HepG2 (cell line): ENCODE results near the gene TMEM135. TPM values are rescaled to one million over a fixed set of nuclear protein-coding genes. Genes with fewer than 3 reads are reported as not detected.

Experiments used
- ATAC-seq: fragments of 200-7000 bp; cut with Tn5 transposase; 3 replicates; pipeline ENCODE4 v1.9.1; 2020; ENCODE audit warnings: mild to moderate bottlenecking, moderate library complexity
- BruUV-seq: library from RNA; stranded (reverse); fragments of 400-500 nt; replicated peaks from 2 replicates; lab custom pipeline; 2021; lab: Mats Ljungman, UMichigan
- CTCF ChIA-PET: fragments of 300-600 bp; formaldehyde crosslinking; extraction: SDS; loops from one replicate; lab custom pipeline; 2021; ENCODE audit warnings: low total read pairs, inconsistent platforms, low intra/inter-chr PET ratio; lab: Yijun Ruan, JAX
- POLR2A ChIA-PET: fragments of 350-600 bp; sonication (Branson Sonifier 250); formaldehyde crosslinking; loops from one replicate; lab custom pipeline; 2020; ENCODE audit warnings: antibody characterized with exemption, inconsistent platforms; lab: Yijun Ruan, JAX
- DNase-seq: peaks from one replicate; pipeline ENCODE4 v3.0.0-alpha.2; 2015; ENCODE audit warnings: low spot score
- FAIRE-seq: peaks from 3 replicates; lab custom pipeline; 2011; peaks lifted over from hg19 to GRCh38; lab: Jason Lieb, UNC
- H2AFZ ChIP-seq: one replicate; pipeline ENCODE4 v1.6.1; 2011; ENCODE audit warnings: low read length, inconsistent platforms
- H3K27ac ChIP-seq: fragments of 300-600 bp; 3 replicates; pipeline ENCODE4 v1.8.0; 2011; ENCODE audit warnings: mixed run types, mild to moderate bottlenecking, mixed read lengths, low read length, inconsistent platforms; ENCODE audit not compliant: insufficient read depth; ENCODE audit errors: extremely low read length
- H3K27me3 ChIP-seq, 2 experiments: fragments of 200-600 bp in 1 of 2; 2 replicates in 1 of 2; 3 replicates in 1 of 2; pipeline versions ENCODE4 v1.6.0 to v1.8.0; 2011; ENCODE audit warnings: low read length in 2 of 2, mild to moderate bottlenecking in 2 of 2, moderate library complexity in 2 of 2, inconsistent platforms in 1 of 2; ENCODE audit not compliant: insufficient read depth in 2 of 2, control insufficient read depth in 1 of 2
- H3K36me3 ChIP-seq, 2 experiments: fragments of 200-600 bp in 1 of 2; replicated peaks in 1 of 2; 2 replicates in 1 of 2; 3 replicates in 1 of 2; pipeline versions ENCODE4 v1.5.1 to v1.8.0; 2011; ENCODE audit warnings: low read length in 2 of 2, inconsistent platforms in 1 of 2; ENCODE audit not compliant: insufficient read depth in 2 of 2, control insufficient read depth in 1 of 2
- H3K4me1 ChIP-seq: 2 replicates; pipeline ENCODE4 v1.5.1; 2012; ENCODE audit warnings: low read length, inconsistent platforms; ENCODE audit not compliant: insufficient read depth
- H3K4me2 ChIP-seq: 2 replicates; pipeline ENCODE4 v1.6.0; 2011; ENCODE audit warnings: low read depth, low read length, inconsistent platforms
- H3K4me3 ChIP-seq, 3 experiments: fragments of 200-600 bp in 1 of 3; sonication (generic), shearing (Covaris generic) in 1 of 3; replicated peaks in 1 of 3; 2 replicates each; pipeline ENCODE4 v1.5.1; 2011 to 2016; ENCODE audit warnings: low read length in 3 of 3, inconsistent platforms in 2 of 3, low read depth in 2 of 3, mild to moderate bottlenecking in 2 of 3, control low read depth in 1 of 3, mixed read lengths in 1 of 3; ENCODE audit not compliant: insufficient read depth in 1 of 3
- H3K79me2 ChIP-seq: one replicate; pipeline ENCODE4 v1.6.1; 2011; ENCODE audit warnings: low read length, inconsistent platforms; ENCODE audit not compliant: insufficient read depth
- H3K9ac ChIP-seq: 2 replicates; pipeline ENCODE4 v1.6.0; 2011; ENCODE audit warnings: mild to moderate bottlenecking, low read depth, low read length, inconsistent platforms; ENCODE audit not compliant: insufficient read depth
- H3K9me3 ChIP-seq: 2 replicates; pipeline ENCODE4 v1.5.1; 2012; ENCODE audit warnings: mild to moderate bottlenecking, low read length
- H4K20me1 ChIP-seq: 2 replicates; pipeline ENCODE4 v1.6.0; 2011; ENCODE audit warnings: inconsistent platforms, mild to moderate bottlenecking, low read length, moderate library complexity; ENCODE audit not compliant: insufficient read depth
- CCAR2 ChIP-seq: fragments of 200-400 bp; formaldehyde crosslinking; optimal IDR thresholded peaks from 2 replicates; pipeline ENCODE3; 2018; ENCODE audit warnings: low read depth, mild to moderate bottlenecking, low read length, moderate library complexity
- FOXA3 ChIP-seq: IDR thresholded peaks from 2 replicates; pipeline ENCODE4 v1.6.1; 2016; ENCODE audit warnings: missing genetic modification reagents, missing compliant biosample characterization
- HMG20B ChIP-seq: conservative IDR thresholded peaks from 2 replicates; pipeline ENCODE4 v1.6.1; 2016; ENCODE audit warnings: missing genetic modification reagents, missing compliant biosample characterization
- MLLT10 ChIP-seq: sonication (generic); formaldehyde crosslinking; IDR thresholded peaks from 2 replicates; pipeline ENCODE4 v1.4.0; 2020; ENCODE audit warnings: missing genetic modification reagents
- NFE2L1 ChIP-seq: sonication (generic); formaldehyde crosslinking; IDR thresholded peaks from 2 replicates; pipeline ENCODE4 v1.4.0; 2020; ENCODE audit warnings: missing genetic modification reagents, mild to moderate bottlenecking, borderline replicate concordance
- SCMH1 ChIP-seq: sonication (generic); formaldehyde crosslinking; IDR thresholded peaks from 2 replicates; pipeline ENCODE4 v1.9.0; 2021; ENCODE audit warnings: missing genetic modification reagents, mild to moderate bottlenecking, borderline replicate concordance
- STAT5B ChIP-seq: sonication (generic); formaldehyde crosslinking; IDR thresholded peaks from 2 replicates; pipeline ENCODE4 v1.4.0; 2020; ENCODE audit warnings: missing genetic modification reagents
- ZBTB3 ChIP-seq: sonication (generic); formaldehyde crosslinking; IDR thresholded peaks from 2 replicates; pipeline ENCODE4 v1.4.0; 2020; ENCODE audit warnings: low read depth, mild to moderate bottlenecking, moderate library complexity, missing genetic modification reagents, borderline replicate concordance
- ZMYM3 ChIP-seq: sonication (generic); formaldehyde crosslinking; IDR thresholded peaks from 2 replicates; pipeline ENCODE4 v1.5.1; 2020; ENCODE audit warnings: mild to moderate bottlenecking, missing genetic modification reagents
- ZNF598 ChIP-seq: sonication (generic); formaldehyde crosslinking; IDR thresholded peaks from 2 replicates; pipeline ENCODE4 v1.5.1; 2020; ENCODE audit warnings: mild to moderate bottlenecking, missing genetic modification reagents, borderline replicate concordance
- ZNF619 ChIP-seq: sonication (generic); formaldehyde crosslinking; IDR thresholded peaks from 2 replicates; pipeline ENCODE4 v1.4.0; 2020; ENCODE audit warnings: mild to moderate bottlenecking, missing genetic modification reagents
- ZNF629 ChIP-seq: sonication (generic); formaldehyde crosslinking; conservative IDR thresholded peaks from 2 replicates; pipeline ENCODE4 v1.5.0; 2020; ENCODE audit warnings: missing genetic modification reagents
- ZNF720 ChIP-seq: sonication (generic); formaldehyde crosslinking; IDR thresholded peaks from 2 replicates; pipeline ENCODE4 v1.4.0; 2020; ENCODE audit warnings: missing genetic modification reagents
- WGBS: methylation state at CpG from one replicate; pipeline ENCODE4 v1.1.6; 2017; ENCODE audit warnings: low lambda C conversion rate; 5-methylcytosine and 5-hydroxymethylcytosine counted together
- in situ Hi-C: cut with HindIII; loops from 2 replicates; pipeline ENCODE4 v1.10.0; 2017; ENCODE audit warnings: low pct_unique_long_range_greater_than_20kb; ENCODE audit not compliant: extremely low pct_ligation_motif_present
- intact Hi-C: fragments of 100-400 bp; cut with micrococcal nuclease; formaldehyde crosslinking; loops from one replicate; pipeline ENCODE4 v1.10.0; 2022; ENCODE audit not compliant: unreplicated experiment
- polyA plus RNA-seq, 8 experiments: library from polyadenylated mRNA; depleted of rRNA in 3 of 8; stranded (reverse) in 7 of 8; unstranded in 1 of 8; fragments of >200 nt; fragmentation: Illumina TruSeq in 4 of 8; extraction: Trizol in 4 of 8; gene quantifications; 2 replicates each; pipeline versions ENCODE4 v1.2.1 to v1.2.3, GENCODE V29; 2011 to 2016; ENCODE audit warnings: low read depth in 4 of 8, missing spikeins in 1 of 8, mixed read lengths in 1 of 8; ENCODE audit not compliant: insufficient read depth in 1 of 8
- total RNA-seq, 5 experiments: library from RNA; depleted of rRNA; stranded (reverse); fragments of >200 nt; fragmentation: Illumina TruSeq; extraction: Trizol; gene quantifications; 2 replicates each; pipeline ENCODE4 v1.2.3, GENCODE V29; 2016; ENCODE audit warnings: low read depth in 1 of 5
- TF ChIP-seq, protein P1 (sequence below), 2 experiments: sonication (generic) in 1 of 2; formaldehyde crosslinking in 1 of 2; IDR thresholded peaks; 2 replicates each; pipeline versions ENCODE4 v1.6.1 to v1.9.0; 2014 to 2022; ENCODE audit warnings: antibody characterized with exemption in 1 of 2, borderline replicate concordance in 1 of 2, inconsistent platforms in 1 of 2, low read depth in 1 of 2, missing genetic modification reagents in 1 of 2
- TF ChIP-seq, protein P2 (sequence below): sonication (generic); formaldehyde crosslinking; IDR thresholded peaks from 2 replicates; pipeline ENCODE4 v1.5.0; 2020; ENCODE audit warnings: missing genetic modification reagents
- TF ChIP-seq, protein P3 (sequence below): sonication (generic); formaldehyde crosslinking; IDR thresholded peaks from 2 replicates; pipeline ENCODE4 v1.4.0; 2020; ENCODE audit warnings: mild to moderate bottlenecking, low read depth, missing genetic modification reagents

The TMEM135 gene
- total and polyA plus RNA-seq, 2 of the 13 experiments (the other 11 are each of a cell fraction or from before 2014, with no cell fraction given), result 36.6 to 88.9 TPM

DNA sequence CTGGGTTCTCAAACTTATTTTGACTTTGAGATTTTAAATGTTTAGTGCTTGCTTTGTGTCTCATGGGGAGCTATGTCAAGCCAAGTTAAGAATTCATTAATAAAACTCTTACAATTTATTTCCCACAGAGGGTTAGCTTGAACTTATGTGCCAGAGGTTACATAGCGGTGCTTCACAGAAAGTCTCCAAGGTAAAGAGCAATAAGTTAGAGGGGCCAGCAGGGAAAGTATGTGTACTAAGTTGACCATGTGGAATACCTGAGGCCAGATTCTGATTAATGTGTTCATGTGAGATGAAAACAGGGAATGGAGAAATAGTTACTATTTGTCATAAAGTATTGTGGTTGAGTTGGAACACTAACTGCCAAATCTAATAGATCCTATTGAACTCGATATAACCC lies 149.3 kb downstream of the TMEM135 start (continued):
- TF ChIP-seq, protein P1, sequence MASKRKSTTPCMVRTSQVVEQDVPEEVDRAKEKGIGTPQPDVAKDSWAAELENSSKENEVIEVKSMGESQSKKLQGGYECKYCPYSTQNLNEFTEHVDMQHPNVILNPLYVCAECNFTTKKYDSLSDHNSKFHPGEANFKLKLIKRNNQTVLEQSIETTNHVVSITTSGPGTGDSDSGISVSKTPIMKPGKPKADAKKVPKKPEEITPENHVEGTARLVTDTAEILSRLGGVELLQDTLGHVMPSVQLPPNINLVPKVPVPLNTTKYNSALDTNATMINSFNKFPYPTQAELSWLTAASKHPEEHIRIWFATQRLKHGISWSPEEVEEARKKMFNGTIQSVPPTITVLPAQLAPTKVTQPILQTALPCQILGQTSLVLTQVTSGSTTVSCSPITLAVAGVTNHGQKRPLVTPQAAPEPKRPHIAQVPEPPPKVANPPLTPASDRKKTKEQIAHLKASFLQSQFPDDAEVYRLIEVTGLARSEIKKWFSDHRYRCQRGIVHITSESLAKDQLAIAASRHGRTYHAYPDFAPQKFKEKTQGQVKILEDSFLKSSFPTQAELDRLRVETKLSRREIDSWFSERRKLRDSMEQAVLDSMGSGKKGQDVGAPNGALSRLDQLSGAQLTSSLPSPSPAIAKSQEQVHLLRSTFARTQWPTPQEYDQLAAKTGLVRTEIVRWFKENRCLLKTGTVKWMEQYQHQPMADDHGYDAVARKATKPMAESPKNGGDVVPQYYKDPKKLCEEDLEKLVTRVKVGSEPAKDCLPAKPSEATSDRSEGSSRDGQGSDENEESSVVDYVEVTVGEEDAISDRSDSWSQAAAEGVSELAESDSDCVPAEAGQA (IDR thresholded peaks at IDR 0.05; ENCODE audit: low read depth), result no peak
- TF ChIP-seq, protein P1 (CRISPR knock-in tag; IDR thresholded peaks at IDR 0.05; ENCODE audit: borderline replicate concordance), result no peak
- no peak for TF ChIP-seq STAT5B (CRISPR knock-in tag)
- TF ChIP-seq, protein P2, sequence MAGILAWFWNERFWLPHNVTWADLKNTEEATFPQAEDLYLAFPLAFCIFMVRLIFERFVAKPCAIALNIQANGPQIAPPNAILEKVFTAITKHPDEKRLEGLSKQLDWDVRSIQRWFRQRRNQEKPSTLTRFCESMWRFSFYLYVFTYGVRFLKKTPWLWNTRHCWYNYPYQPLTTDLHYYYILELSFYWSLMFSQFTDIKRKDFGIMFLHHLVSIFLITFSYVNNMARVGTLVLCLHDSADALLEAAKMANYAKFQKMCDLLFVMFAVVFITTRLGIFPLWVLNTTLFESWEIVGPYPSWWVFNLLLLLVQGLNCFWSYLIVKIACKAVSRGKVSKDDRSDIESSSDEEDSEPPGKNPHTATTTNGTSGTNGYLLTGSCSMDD (CRISPR knock-in tag), result no peak
- TF ChIP-seq ZNF720 (CRISPR knock-in tag), result no peak
- TF ChIP-seq NFE2L1 (CRISPR knock-in tag), result no peak
- TF ChIP-seq, all 625 proteins: peak for 0

DNA sequence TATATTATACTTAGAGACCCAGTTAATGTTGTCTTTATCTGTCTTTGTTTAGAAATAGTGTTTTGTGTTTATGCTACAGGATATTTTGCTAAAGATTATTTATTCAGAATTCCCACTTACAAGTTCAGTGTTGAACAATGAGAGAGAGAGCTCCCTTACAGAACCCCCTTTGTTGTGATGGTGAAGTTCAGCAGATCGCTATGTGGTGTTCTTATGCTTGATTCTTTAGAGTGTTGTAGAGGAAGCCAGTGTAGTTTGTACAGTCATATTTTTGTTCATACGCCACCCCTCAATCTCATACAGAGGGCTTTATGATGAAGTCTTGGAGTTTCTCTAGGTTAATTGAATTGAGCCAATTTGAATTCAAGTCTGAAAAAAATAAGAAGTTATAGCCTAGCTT lies 150.2 kb downstream of the TMEM135 start:
- no peak overlapping the region for H3K4me3 ChIP-seq
- WGBS, result 100% methylated on average over 2 of the region's 2 CpGs
- peaks cover 0 to 4% of the 10 kb centered on the region in 2 experiments; a peak in 1 of 5 replicates for H3K36me3 ChIP-seq
- no peaks in the 10 kb centered on the region for H4K20me1 ChIP-seq
- ChIA-PET CTCF (no interaction called here), POLR2A (no interaction called here)
- no peaks in the 10 kb centered on the region for H3K4me1 ChIP-seq
- H3K9ac ChIP-seq, result no peak overlapping the region
- FAIRE-seq, result no peak
- in situ Hi-C loops, result no loop called here
- no peak for ATAC-seq
- no peak overlapping the region for H2AFZ ChIP-seq
- no peaks in the 10 kb centered on the region for H3K27me3 ChIP-seq
- no peaks in the 10 kb centered on the region for H3K9me3 ChIP-seq
- TSS peak; percentile 14 for BruUV-seq
- intact Hi-C loops, result loop anchor here (10.0 kb wide), 1 partner anchor 97 kb away; no protein-coding TSS in a partner anchor
- peaks cover 5% of the 10 kb centered on the region for H3K79me2 ChIP-seq
- no peak overlapping the region for H3K27ac ChIP-seq
- DNase-seq, result no peak
- no peak overlapping the region for H3K4me2 ChIP-seq
- no peak for TF ChIP-seq MLLT10
- TF ChIP-seq ZNF619 (CRISPR knock-in tag), result no peak
- no peak for TF ChIP-seq HMG20B
- no peak for TF ChIP-seq CCAR2
- TF ChIP-seq SCMH1, result no peak
- TF ChIP-seq, protein P3, sequence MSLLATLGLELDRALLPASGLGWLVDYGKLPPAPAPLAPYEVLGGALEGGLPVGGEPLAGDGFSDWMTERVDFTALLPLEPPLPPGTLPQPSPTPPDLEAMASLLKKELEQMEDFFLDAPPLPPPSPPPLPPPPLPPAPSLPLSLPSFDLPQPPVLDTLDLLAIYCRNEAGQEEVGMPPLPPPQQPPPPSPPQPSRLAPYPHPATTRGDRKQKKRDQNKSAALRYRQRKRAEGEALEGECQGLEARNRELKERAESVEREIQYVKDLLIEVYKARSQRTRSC, result no peak
- no peak for TF ChIP-seq ZNF629
- no peak for TF ChIP-seq ZMYM3
- TF ChIP-seq ZBTB3, result no peak
- no peak for TF ChIP-seq FOXA3 (CRISPR knock-in tag)
- TF ChIP-seq ZNF598 (CRISPR knock-in tag), result no peak
